ENCODE results near the gene ZNF316.
"Not testable (repeated sequence)": the region's sequence is repeated elsewhere in the genome, so short reads cannot be mapped to it uniquely, and the experiment has no call there.

The ZNF316 gene

GRCh38 chr7:6648066-6648814, 11.1 kb downstream of the ZNF316 start:
- DNase-seq, result no peak

GRCh38 chr7:6648815-6649104, 11.6 kb downstream of the ZNF316 start:
- DNase-seq, result no peak

- DNase-seq, result no peak
Observed at GRCh38 chr7:6649241-6649961, 12.3 kb downstream of the ZNF316 start.

GRCh38 chr7:6650086-6650485, 13.0 kb downstream of the ZNF316 start:
- DNase-seq, result no peak

GRCh38 chr7:6650521-6651011, 13.4 kb downstream of the ZNF316 start:
- DNase-seq, result no peak

GRCh38 chr7:6651851-6652445, 14.8 kb downstream of the ZNF316 start:
- DNase-seq, result no peak

GRCh38 chr7:6652446-6653011, 15.4 kb downstream of the ZNF316 start:
- no peak for DNase-seq

GRCh38 chr7:6653071-6654003, 16.2 kb downstream of the ZNF316 start:
- no peak for DNase-seq

GRCh38 chr7:6654113-6654841, 17.2 kb downstream of the ZNF316 start:
- no peak for DNase-seq

GRCh38 chr7:6654842-6655610, 17.9 kb downstream of the ZNF316 start:
- no peak for DNase-seq

- DNase-seq, result no peak
Observed at GRCh38 chr7:6655636-6656385, 18.7 kb downstream of the ZNF316 start.

- DNase-seq, result no peak
Observed at GRCh38 chr7:6656413-6656812, 19.3 kb downstream of the ZNF316 start.

- DNase-seq, result no peak
Observed at GRCh38 chr7:6658618-6659345, 21.7 kb downstream of the ZNF316 start.

- DNase-seq, result not testable (repeated sequence)
Observed at GRCh38 chr7:6670851-6671250, 33.7 kb downstream of the ZNF316 start.

GRCh38 chr7:6675807-6676405, 38.8 kb downstream of the ZNF316 start:
- DNase-seq, result no peak

- DNase-seq, result no peak
Observed at GRCh38 chr7:6680146-6680545, 43.0 kb downstream of the ZNF316 start.

GRCh38 chr7:6691103-6691502, 54.0 kb downstream of the ZNF316 start:
- DNase-seq, result no peak

GRCh38 chr7:6691609-6692106, 54.5 kb downstream of the ZNF316 start:
- DNase-seq, result no peak

- DNase-seq, result no peak
Observed at GRCh38 chr7:6700793-6701192, 63.7 kb downstream of the ZNF316 start.

Measured in NCI-H1694 treated with DMSO at 0.1 percent for 48 hours (cell line).